Suprapubic skin (tissue), 4 donors: ENCODE results near the gene OTOP2. TPM values are rescaled to one million over a fixed set of nuclear protein-coding genes. Genes with fewer than 3 reads are reported as not detected.
A peak's percentile ranks its signal among the peaks of the same experiment; 100 is the strongest.

Experiments used
- DNase-seq, 2 donors: peaks; one replicate each; pipeline ENCODE4 v3.0.0-alpha.2; 2019; ENCODE audit warnings: low spot score in 2 of 2
- H3K27ac ChIP-seq: fragments of 200-600 bp; sonication (generic); one replicate; pipeline ENCODE4 v1.5.1; 2019
- H3K27me3 ChIP-seq: fragments of 200-600 bp; sonication (generic); one replicate; pipeline ENCODE4 v1.5.1; 2019
- H3K36me3 ChIP-seq: fragments of 200-600 bp; sonication (generic); one replicate; pipeline ENCODE4 v1.5.1; 2019
- H3K4me1 ChIP-seq: fragments of 200-600 bp; sonication (generic); one replicate; pipeline ENCODE4 v1.5.1; 2019
- H3K4me3 ChIP-seq: fragments of 200-600 bp; sonication (generic); one replicate; pipeline ENCODE4 v1.5.1; 2019; ENCODE audit warnings: mild to moderate bottlenecking
- H3K9me3 ChIP-seq: fragments of 200-600 bp; sonication (generic); one replicate; pipeline ENCODE4 v1.5.1; 2019
- EP300 ChIP-seq: sonication (generic); formaldehyde crosslinking; IDR thresholded peaks from one replicate; pipeline ENCODE4 v1.6.1; 2017; ENCODE audit warnings: antibody characterized with exemption
- POLR2A ChIP-seq, 2 donors: fragments of 450-650 bp; IDR thresholded peaks; one replicate each; pipeline ENCODE4 v1.6.1; 2017; ENCODE audit warnings: antibody characterized with exemption in 2 of 2, mild to moderate bottlenecking in 2 of 2, moderate library complexity in 2 of 2
- POLR2AphosphoS5 ChIP-seq, 3 donors: sonication (generic); formaldehyde crosslinking; IDR thresholded peaks; one replicate each; pipeline ENCODE4 v1.6.1; 2017; ENCODE audit warnings: antibody characterized with exemption in 3 of 3
- WGBS: methylation state at CpG from one replicate; pipeline ENCODE4 v1.1.5; 2018; 5-methylcytosine and 5-hydroxymethylcytosine counted together
- total RNA-seq, 4 donors: library from RNA; depleted of rRNA; stranded (reverse); fragments of >200 nt; gene quantifications; one replicate each; pipeline ENCODE4 v1.1.0, GENCODE V29; 2016
- TF ChIP-seq, protein P1 (sequence below), 2 donors: fragments of 200-600 bp in 1 of 2; fragments of 450-650 bp in 1 of 2; sonication (generic) in 1 of 2; IDR thresholded peaks; one replicate each; pipeline ENCODE4 v1.5.1; 2016 to 2019; ENCODE audit warnings: antibody characterized with exemption in 2 of 2, mild to moderate bottlenecking in 1 of 2, moderate library complexity in 1 of 2

Gene OTOP2
- total RNA-seq, 4 donors from 2014 or later: 0.49 TPM; not detected in 3

DNA sequence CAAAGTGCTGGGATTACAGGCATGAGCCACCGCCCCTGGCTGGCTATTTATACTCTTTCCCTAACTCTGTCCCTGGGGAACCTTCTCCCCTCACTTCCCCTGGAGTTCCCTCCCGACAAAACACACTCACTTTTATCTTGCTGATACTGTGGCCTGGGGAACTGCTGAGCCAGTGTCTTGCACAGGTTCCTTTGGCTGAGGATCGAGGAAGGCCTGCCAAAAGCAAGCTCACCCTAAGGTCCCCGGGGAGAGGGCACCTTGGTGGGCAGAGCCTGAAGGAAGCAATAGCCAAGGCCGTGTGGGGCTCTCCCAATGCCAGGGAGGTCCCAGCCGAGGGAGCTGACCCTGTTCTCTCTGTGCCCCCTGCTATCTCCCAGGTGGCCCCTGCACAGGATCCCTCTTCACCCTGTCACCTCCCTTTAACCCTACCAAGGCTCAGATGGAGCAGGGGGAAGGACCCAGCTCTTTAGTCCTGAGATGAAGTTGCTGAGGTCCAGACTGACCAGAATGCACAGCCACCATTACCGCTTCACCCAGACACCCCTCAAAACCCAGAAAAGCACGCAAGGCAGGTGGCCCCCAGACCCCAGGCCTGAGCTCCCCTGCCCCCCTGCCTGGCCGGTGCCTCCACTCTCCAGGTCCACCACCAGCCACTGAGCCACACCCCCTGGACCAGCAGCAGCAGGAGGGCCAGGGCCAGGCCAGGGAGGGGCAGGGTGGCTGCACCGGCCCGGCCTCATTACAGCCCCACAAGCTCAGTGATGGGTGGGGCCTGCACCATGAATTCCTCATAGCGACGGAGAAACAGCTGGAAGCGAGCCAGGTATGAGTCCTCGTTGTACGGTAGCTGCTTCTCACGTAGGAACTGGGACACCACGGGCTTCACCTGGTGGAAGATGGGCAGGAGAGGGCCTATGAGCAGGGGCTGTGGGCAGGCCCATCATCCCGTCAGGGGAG is 46.2 kb upstream of the OTOP2 start:
- H3K27me3 ChIP-seq: peaks cover 6% of the 10 kb centered on the region
- DNase-seq: peak in 1 of 2 donors; percentile 70
- whole genome bisulfite sequencing: 39% methylated on average over 6 of the region's 19 CpGs

DNA sequence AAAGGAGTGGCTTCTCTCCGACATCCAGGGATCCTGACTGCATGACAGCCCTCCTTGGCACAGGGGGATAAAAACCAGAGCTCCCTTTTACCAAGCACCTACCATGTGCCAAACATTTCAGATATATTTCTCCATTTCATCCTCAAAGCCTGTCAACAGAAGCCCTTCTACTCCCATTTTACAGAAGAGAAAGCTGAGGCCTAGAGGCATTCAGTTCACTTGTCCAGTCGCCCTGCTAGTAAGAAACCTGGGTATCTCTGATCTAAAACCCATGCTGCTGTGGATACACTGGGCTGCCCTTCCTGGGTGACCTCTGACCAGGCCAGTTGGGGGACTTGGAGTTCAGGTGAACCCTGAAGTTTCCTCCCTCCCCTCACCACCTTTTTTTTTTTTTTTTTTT is 45.4 kb upstream of the OTOP2 start:
- 62% methylated on average over 2 of the region's 2 CpGs for WGBS
- TF ChIP-seq POLR2A (IDR thresholded peaks at IDR 0.05) (no peak), POLR2AphosphoS5 (IDR thresholded peaks at IDR 0.05) (no peak), EP300 (no peak)
- TF ChIP-seq, protein P1, sequence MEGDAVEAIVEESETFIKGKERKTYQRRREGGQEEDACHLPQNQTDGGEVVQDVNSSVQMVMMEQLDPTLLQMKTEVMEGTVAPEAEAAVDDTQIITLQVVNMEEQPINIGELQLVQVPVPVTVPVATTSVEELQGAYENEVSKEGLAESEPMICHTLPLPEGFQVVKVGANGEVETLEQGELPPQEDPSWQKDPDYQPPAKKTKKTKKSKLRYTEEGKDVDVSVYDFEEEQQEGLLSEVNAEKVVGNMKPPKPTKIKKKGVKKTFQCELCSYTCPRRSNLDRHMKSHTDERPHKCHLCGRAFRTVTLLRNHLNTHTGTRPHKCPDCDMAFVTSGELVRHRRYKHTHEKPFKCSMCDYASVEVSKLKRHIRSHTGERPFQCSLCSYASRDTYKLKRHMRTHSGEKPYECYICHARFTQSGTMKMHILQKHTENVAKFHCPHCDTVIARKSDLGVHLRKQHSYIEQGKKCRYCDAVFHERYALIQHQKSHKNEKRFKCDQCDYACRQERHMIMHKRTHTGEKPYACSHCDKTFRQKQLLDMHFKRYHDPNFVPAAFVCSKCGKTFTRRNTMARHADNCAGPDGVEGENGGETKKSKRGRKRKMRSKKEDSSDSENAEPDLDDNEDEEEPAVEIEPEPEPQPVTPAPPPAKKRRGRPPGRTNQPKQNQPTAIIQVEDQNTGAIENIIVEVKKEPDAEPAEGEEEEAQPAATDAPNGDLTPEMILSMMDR (IDR thresholded peaks at IDR 0.05): no peak
- no peak for DNase-seq
- peaks cover 17% of the 10 kb centered on the region for H3K4me1 ChIP-seq
- no peak overlapping the region for H3K27ac ChIP-seq
- H3K9me3 ChIP-seq: no peaks in the 10 kb centered on the region
- peaks cover 10% of the 10 kb centered on the region for H3K27me3 ChIP-seq
- no peaks in the 10 kb centered on the region for H3K36me3 ChIP-seq
- H3K4me3 ChIP-seq: no peak overlapping the region

More for the DNA sequence above, 46.2 kb upstream of the OTOP2 start:
- TF ChIP-seq POLR2AphosphoS5 (IDR thresholded peaks at IDR 0.05) (no peak), EP300 (no peak), POLR2A (IDR thresholded peaks at IDR 0.05) (no peak)
- TF ChIP-seq, protein P1 (IDR thresholded peaks at IDR 0.05): no peak
- H3K4me3 ChIP-seq: no peak overlapping the region
- H3K9me3 ChIP-seq: no peaks in the 10 kb centered on the region
- H3K27ac ChIP-seq: no peak overlapping the region
- peaks cover 19% of the 10 kb centered on the region for H3K4me1 ChIP-seq
- H3K36me3 ChIP-seq: no peaks in the 10 kb centered on the region

DNA sequence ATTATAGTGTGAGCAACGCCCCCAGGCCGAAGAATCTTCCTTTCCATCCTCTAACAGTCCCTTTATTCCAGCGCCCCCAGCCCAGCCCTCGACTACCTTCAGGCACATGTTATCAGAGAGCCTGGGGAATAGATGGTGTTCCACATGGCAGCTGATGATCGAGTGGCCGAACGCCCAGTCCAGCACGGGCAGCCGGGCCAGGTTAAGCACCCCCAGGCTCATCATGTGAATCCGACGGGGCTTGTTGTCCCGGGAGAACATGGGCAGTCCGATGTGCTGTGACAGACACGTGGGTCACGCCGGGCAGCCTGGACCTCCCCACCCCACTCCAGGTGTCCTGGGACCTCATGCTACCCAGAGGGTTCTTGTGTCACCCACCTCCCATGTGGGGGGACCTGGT is 44.8 kb upstream of the OTOP2 start:
- H3K27ac ChIP-seq: no peak overlapping the region
- peaks cover 14% of the 10 kb centered on the region for H3K27me3 ChIP-seq
- 93% methylated on average over 2 of the region's 16 CpGs for WGBS
- no peaks in the 10 kb centered on the region for H3K36me3 ChIP-seq
- H3K4me3 ChIP-seq: no peak overlapping the region
- no peak for DNase-seq
- TF ChIP-seq POLR2AphosphoS5 (IDR thresholded peaks at IDR 0.05): no peak
- no peak for TF ChIP-seq EP300
- TF ChIP-seq POLR2A (IDR thresholded peaks at IDR 0.05): no peak
- TF ChIP-seq, protein P1 (IDR thresholded peaks at IDR 0.05): no peak
- no peaks in the 10 kb centered on the region for H3K9me3 ChIP-seq
- peaks cover 13% of the 10 kb centered on the region for H3K4me1 ChIP-seq

DNA sequence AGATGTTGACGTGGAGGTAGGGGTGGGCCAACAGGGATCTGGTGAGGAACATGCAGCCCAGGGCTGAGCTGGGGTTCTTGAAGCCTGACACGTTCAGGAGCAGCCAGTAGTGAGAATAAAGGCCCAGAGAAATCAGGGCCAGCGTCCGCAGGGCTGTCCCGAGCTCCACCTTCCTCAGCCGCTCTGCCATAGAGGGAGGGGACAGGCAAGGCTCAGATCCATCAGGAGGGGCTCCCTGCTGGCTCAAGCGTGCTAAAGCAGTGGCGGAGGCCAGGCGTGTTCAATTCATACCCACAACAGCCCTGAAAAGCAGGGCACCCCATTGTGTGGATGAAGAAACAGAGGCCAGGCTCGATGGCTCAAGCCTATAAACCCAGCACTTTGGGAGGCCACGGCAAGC is 43.0 kb upstream of the OTOP2 start:
- TF ChIP-seq POLR2AphosphoS5 (IDR thresholded peaks at IDR 0.05): no peak
- no peak for TF ChIP-seq POLR2A (IDR thresholded peaks at IDR 0.05)
- TF ChIP-seq, protein P1 (IDR thresholded peaks at IDR 0.05): no peak
- no peak for TF ChIP-seq EP300
- no peak overlapping the region for H3K27ac ChIP-seq

DNA sequence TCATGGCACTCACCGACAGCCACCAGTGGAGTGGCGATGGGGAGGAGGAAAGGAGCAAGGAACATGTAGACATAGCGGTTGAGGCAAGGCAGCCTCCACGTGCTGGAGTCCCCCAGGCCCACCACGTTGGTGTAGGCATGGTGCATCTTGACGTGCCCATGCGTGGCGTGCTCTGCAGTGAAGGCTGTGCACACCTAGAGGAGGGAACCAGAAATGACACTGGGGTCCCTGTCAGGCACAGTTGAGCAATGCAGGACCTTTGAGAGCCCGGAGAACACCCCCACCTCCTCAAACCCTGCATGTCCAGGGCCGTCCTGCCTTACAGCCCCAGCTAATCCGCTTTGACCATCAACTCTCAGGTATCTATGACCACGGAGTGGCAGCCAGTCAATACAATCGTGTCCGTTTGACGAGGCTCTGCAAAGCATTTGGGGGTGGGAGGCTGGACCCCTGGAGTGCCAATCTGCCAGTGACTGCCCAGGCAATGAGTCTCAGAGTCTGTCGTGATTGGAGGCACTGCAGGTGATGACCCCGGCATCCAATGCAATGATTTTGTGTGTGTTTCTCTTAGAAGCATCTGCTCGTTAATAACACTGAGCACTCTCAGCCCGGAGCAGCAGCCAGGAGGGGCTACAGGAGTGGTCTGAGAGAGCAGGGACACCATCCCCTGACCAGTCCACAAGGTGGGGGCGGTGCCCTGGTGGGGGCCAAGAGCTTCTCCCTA is 41.4 kb upstream of the OTOP2 start:
- 74% methylated on average over 17 of the region's 20 CpGs for WGBS
- DNase-seq: no peak
- no peak overlapping the region for H3K27ac ChIP-seq
- peaks cover 20% of the 10 kb centered on the region for H3K27me3 ChIP-seq
- no peak for TF ChIP-seq EP300
- TF ChIP-seq, protein P1 (IDR thresholded peaks at IDR 0.05): no peak
- no peak overlapping the region for H3K4me3 ChIP-seq
- no peaks in the 10 kb centered on the region for H3K36me3 ChIP-seq
- H3K4me1 ChIP-seq: peaks cover 10% of the 10 kb centered on the region
- no peaks in the 10 kb centered on the region for H3K9me3 ChIP-seq

More for the DNA sequence above, 43.0 kb upstream of the OTOP2 start:
- WGBS: 82% methylated on average over 11 of the region's 11 CpGs
- H3K4me3 ChIP-seq: no peak overlapping the region
- no peaks in the 10 kb centered on the region for H3K36me3 ChIP-seq
- H3K4me1 ChIP-seq: peaks cover 13% of the 10 kb centered on the region
- no peaks in the 10 kb centered on the region for H3K9me3 ChIP-seq
- peaks cover 20% of the 10 kb centered on the region for H3K27me3 ChIP-seq
- DNase-seq: no peak
